H1 (cell line): ENCODE data around the gene PLCB3. TPM values are rescaled to one million over a fixed set of nuclear protein-coding genes. Genes with fewer than 3 reads are reported as not detected.

ENCODE experiments used
- CTCF ChIA-PET: fragments of 300-600 bp; sonication (Branson Sonifier 250); formaldehyde crosslinking; loops from one replicate; lab custom pipeline; 2021; ENCODE audit not compliant: partially characterized antibody; lab: Charles Lee
- POLR2A ChIA-PET: fragments of 300-600 bp; sonication (Branson Sonifier 250); formaldehyde crosslinking; loops from one replicate; lab custom pipeline; 2021; ENCODE audit warnings: inconsistent platforms; ENCODE audit not compliant: partially characterized antibody; lab: Charles Lee
- DNase-seq, 2 experiments: peaks; one replicate each; pipeline versions ENCODE4 v3.0.0 to v3.0.0-alpha.2; 2010 to 2022; ENCODE audit warnings: low spot score in 2 of 2, low read depth in 1 of 2, mixed read lengths in 1 of 2
- FAIRE-seq: peaks from 2 replicates; lab custom pipeline; 2011; peaks lifted over from hg19 to GRCh38; lab: Jason Lieb, UNC
- H2AFZ ChIP-seq: 2 replicates; pipeline ENCODE4 v1.8.1; 2012; ENCODE audit warnings: low read length, inconsistent platforms
- H2AK5ac ChIP-seq: 2 replicates; pipeline ENCODE4 v1.6.1; 2013; ENCODE audit warnings: low read depth, low read length
- H2BK120ac ChIP-seq: replicated peaks from 2 replicates; pipeline ENCODE3; 2013; ENCODE audit warnings: low read depth, low read length, inconsistent platforms
- H2BK12ac ChIP-seq: 2 replicates; pipeline ENCODE4 v1.6.1; 2013; ENCODE audit warnings: low read depth, low read length
- H2BK15ac ChIP-seq: 2 replicates; pipeline ENCODE4 v1.6.1; 2013; ENCODE audit warnings: low read length
- H2BK20ac ChIP-seq: 2 replicates; pipeline ENCODE4 v1.6.1; 2013; ENCODE audit warnings: low read length
- H2BK5ac ChIP-seq: 2 replicates; pipeline ENCODE4 v1.6.1; 2013; ENCODE audit warnings: low read depth, low read length
- H3K14ac ChIP-seq: 2 replicates; pipeline ENCODE4 v1.6.1; 2013; ENCODE audit warnings: inconsistent platforms; ENCODE audit not compliant: insufficient read length
- H3K18ac ChIP-seq: 2 replicates; pipeline ENCODE4 v1.6.1; 2013; ENCODE audit warnings: low read length; ENCODE audit errors: extremely low read depth
- H3K23ac ChIP-seq: 2 replicates; pipeline ENCODE4 v1.6.1; 2013; ENCODE audit warnings: inconsistent platforms; ENCODE audit not compliant: insufficient read length
- H3K23me2 ChIP-seq: 2 replicates; pipeline ENCODE4 v1.6.1; 2013; ENCODE audit warnings: low read depth, low read length
- H3K27ac ChIP-seq: 2 replicates; pipeline ENCODE4 v1.6.1; 2011; ENCODE audit warnings: low read depth, low read length, inconsistent platforms
- H3K27me3 ChIP-seq, 4 experiments: replicated peaks in 1 of 4; 1 replicate in 1 of 4; 2 replicates in 3 of 4; pipeline versions ENCODE4 v1.6.1 to v1.8.1; 2011 to 2013; ENCODE audit warnings: low read length in 3 of 4, mild to moderate bottlenecking in 3 of 4, inconsistent platforms in 2 of 4, mixed read lengths in 2 of 4, moderate library complexity in 1 of 4; ENCODE audit not compliant: control insufficient read depth in 3 of 4, insufficient read depth in 3 of 4; ENCODE audit errors: extremely low read depth in 1 of 4
- H3K36me3 ChIP-seq, 4 experiments: 2 replicates each; pipeline versions ENCODE4 v1.6.1 to v1.8.1; 2011 to 2013; ENCODE audit warnings: mild to moderate bottlenecking in 4 of 4, low read length in 3 of 4, moderate library complexity in 2 of 4, control low read depth in 1 of 4, inconsistent platforms in 1 of 4; ENCODE audit not compliant: insufficient read depth in 4 of 4, control insufficient read depth in 2 of 4
- H3K4ac ChIP-seq: replicated peaks from 2 replicates; pipeline ENCODE3; 2013; ENCODE audit warnings: low read length, low read depth, mixed read lengths, inconsistent platforms; ENCODE audit not compliant: insufficient read length
- H3K4me1 ChIP-seq, 4 experiments: replicated peaks in 1 of 4; 1 replicate in 1 of 4; 2 replicates in 3 of 4; pipeline versions ENCODE4 v1.6.1 to v1.8.1; 2011 to 2013; ENCODE audit warnings: low read length in 3 of 4, inconsistent platforms in 2 of 4, mixed read lengths in 1 of 4; ENCODE audit not compliant: insufficient read depth in 4 of 4, control insufficient read depth in 3 of 4
- H3K4me2 ChIP-seq, 2 experiments: 2 replicates each; pipeline versions ENCODE4 v1.6.1 to v1.8.1; 2011 to 2013; ENCODE audit warnings: low read depth in 2 of 2, low read length in 2 of 2, control low read depth in 1 of 2, inconsistent platforms in 1 of 2, mild to moderate bottlenecking in 1 of 2; ENCODE audit not compliant: insufficient read depth in 1 of 2
- H3K4me3 ChIP-seq, 4 experiments: fragments of 200-600, 300-600 bp in 1 of 4; sonication (generic), shearing (Covaris generic), sonication (Bioruptor Twin) in 1 of 4; 2 replicates each; pipeline versions ENCODE4 v1.5.1 to v1.8.1; 2011 to 2016; ENCODE audit warnings: low read length in 4 of 4, low read depth in 3 of 4, control low read depth in 2 of 4, inconsistent platforms in 2 of 4, mild to moderate bottlenecking in 2 of 4, mixed read lengths in 1 of 4, moderate library complexity in 1 of 4; ENCODE audit not compliant: insufficient read depth in 2 of 4; ENCODE audit errors: extremely low read depth in 1 of 4
- H3K56ac ChIP-seq: replicated peaks from 2 replicates; pipeline ENCODE3; 2013; ENCODE audit warnings: low read depth, mild to moderate bottlenecking, mixed read lengths, low read length, inconsistent platforms; ENCODE audit not compliant: insufficient read length
- H3K79me1 ChIP-seq: 2 replicates; pipeline ENCODE4 v1.6.1; 2013; ENCODE audit warnings: low read depth, low read length, control low read depth
- H3K79me2 ChIP-seq, 2 experiments: 2 replicates each; pipeline versions ENCODE4 v1.6.1 to v1.8.1; 2012 to 2013; ENCODE audit warnings: low read length in 2 of 2, mild to moderate bottlenecking in 2 of 2, inconsistent platforms in 1 of 2; ENCODE audit not compliant: insufficient read depth in 2 of 2, control insufficient read depth in 1 of 2
- H3K9ac ChIP-seq, 4 experiments: replicated peaks in 1 of 4; 1 replicate in 1 of 4; 2 replicates in 3 of 4; pipeline versions ENCODE4 v1.6.1 to v1.8.1; 2011 to 2013; ENCODE audit warnings: low read depth in 3 of 4, low read length in 3 of 4, control low read depth in 2 of 4, mild to moderate bottlenecking in 2 of 4, moderate library complexity in 2 of 4, inconsistent platforms in 1 of 4; ENCODE audit errors: extremely low read depth in 1 of 4
- H3K9me3 ChIP-seq, 2 experiments: 2 replicates each; pipeline versions ENCODE4 v1.6.1 to v1.8.1; 2012 to 2013; ENCODE audit warnings: mild to moderate bottlenecking in 2 of 2, moderate library complexity in 2 of 2, control low read depth in 1 of 2, inconsistent platforms in 1 of 2, low read depth in 1 of 2, low read length in 1 of 2, mixed read lengths in 1 of 2; ENCODE audit not compliant: insufficient read depth in 2 of 2
- H4K20me1 ChIP-seq, 2 experiments: replicated peaks in 1 of 2; 2 replicates each; pipeline versions ENCODE3 to v1.8.1; 2011 to 2013; ENCODE audit warnings: inconsistent platforms in 2 of 2, low read length in 2 of 2, mild to moderate bottlenecking in 1 of 2; ENCODE audit not compliant: insufficient read depth in 2 of 2, control insufficient read depth in 1 of 2
- H4K5ac ChIP-seq: 2 replicates; pipeline ENCODE4 v1.6.1; 2013; ENCODE audit warnings: low read length, low read depth, mixed read lengths, inconsistent platforms; ENCODE audit not compliant: insufficient read length
- H4K8ac ChIP-seq: 2 replicates; pipeline ENCODE4 v1.8.0; 2013; ENCODE audit warnings: mild to moderate bottlenecking, moderate library complexity, low read length, inconsistent platforms; ENCODE audit not compliant: insufficient read depth; ENCODE audit errors: extremely low read depth
- H4K91ac ChIP-seq: replicated peaks from 2 replicates; pipeline ENCODE3; 2013; ENCODE audit warnings: low read length, mixed read lengths, inconsistent platforms; ENCODE audit not compliant: insufficient read length
- CTBP2 ChIP-seq: IDR thresholded peaks from 2 replicates; pipeline ENCODE4 v1.7.0; 2011; ENCODE audit warnings: borderline replicate concordance, mild to moderate bottlenecking, moderate library complexity, mixed read lengths, low read length; ENCODE audit not compliant: insufficient read depth, insufficient read length
- KDM4A ChIP-seq: IDR thresholded peaks from one replicate; pipeline ENCODE4 v1.7.1; 2012; ENCODE audit warnings: low read depth, mild to moderate bottlenecking, moderate library complexity, low read length, inconsistent platforms; ENCODE audit not compliant: severe bottlenecking
- NANOG ChIP-seq: IDR thresholded peaks from 2 replicates; pipeline ENCODE4 v1.6.1; 2011; ENCODE audit warnings: low read length, low read depth, mild to moderate bottlenecking, inconsistent platforms; ENCODE audit not compliant: insufficient read depth, poor library complexity, severe bottlenecking
- WGBS, 2 experiments: shearing (Covaris generic) in 1 of 2; methylation state at CpG; one replicate each; pipeline versions ENCODE4 v1.1.6 to v1.1.7; 2013 to 2015; ENCODE audit warnings: low lambda C conversion rate in 2 of 2, mixed read lengths in 2 of 2, inconsistent platforms in 1 of 2, low coverage in 1 of 2, missing lambda C conversion rate in 1 of 2; ENCODE audit not compliant: insufficient replicate concordance in 2 of 2, insufficient coverage in 1 of 2, insufficient read length in 1 of 2; ENCODE audit errors: extremely low coverage in 1 of 2, missing lambda C conversion rate in 1 of 2; 5-methylcytosine and 5-hydroxymethylcytosine counted together
- polyA plus RNA-seq, 7 experiments: library from polyadenylated mRNA; depleted of rRNA in 3 of 7; stranded (reverse) in 5 of 7; unstranded in 2 of 7; fragments of >200 nt in 5 of 7; fragments of 200-250 nt in 2 of 7; gene quantifications; 1 replicate in 5 of 7; 2 replicates in 1 of 7; 4 replicates in 1 of 7; pipeline versions ENCODE4 v1.2.1 to v1.2.3, GENCODE V29; 2011 to 2013; ENCODE audit warnings: missing spikeins in 2 of 7, mixed read lengths in 2 of 7
- total RNA-seq: library from RNA; stranded (reverse); fragmentation: NEBNext Ultra II Directional; extraction: Animal tissue kit (Norgen Biotek cat#: 25700); gene quantifications from 2 replicates; pipeline ENCODE4 v1.2.1, GENCODE V29; 2021

PLCB3 gene
- total and polyA plus RNA-seq, 2 of the 8 experiments (the other 6 are each of a cell fraction or from before 2014, with no cell fraction given): 47.2 to 104 TPM

DNA sequence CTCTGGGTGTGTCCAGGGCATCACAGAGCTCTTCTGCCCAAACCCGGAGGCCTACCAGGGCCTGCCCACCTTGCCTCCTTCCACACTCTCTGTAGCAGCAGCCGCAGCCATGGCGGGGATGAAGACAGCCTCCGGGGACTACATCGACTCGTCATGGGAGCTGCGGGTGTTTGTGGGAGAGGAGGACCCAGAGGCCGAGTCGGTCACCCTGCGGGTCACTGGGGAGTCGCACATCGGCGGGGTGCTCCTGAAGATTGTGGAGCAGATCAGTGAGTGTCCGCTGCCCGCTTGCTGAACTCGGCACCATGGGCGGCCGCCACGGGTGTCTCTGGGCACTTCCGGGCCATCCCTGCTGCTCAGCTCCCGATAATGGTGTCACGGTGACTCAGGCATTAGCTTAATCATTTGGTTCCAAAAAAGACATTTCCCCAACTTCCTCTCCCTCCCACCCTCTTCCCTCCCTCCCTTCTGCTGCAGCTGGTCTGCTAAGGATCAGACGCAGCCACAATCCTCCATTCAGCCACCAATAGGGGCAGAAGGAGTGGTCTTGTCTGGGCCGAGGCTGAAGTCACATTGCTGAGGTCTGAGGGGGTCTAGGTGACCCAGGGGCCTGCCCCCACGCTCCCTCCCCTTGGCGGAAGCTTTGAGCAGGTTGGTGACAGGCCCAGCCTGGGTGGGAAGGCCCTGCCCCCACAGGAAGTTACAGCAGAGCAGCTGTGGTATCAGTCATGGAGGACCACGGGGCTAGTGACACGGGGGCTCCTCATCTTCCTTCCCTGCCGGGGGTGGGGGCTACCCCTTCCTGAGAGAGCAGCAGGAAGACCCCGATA, 43.9 kb upstream of the PLCB3 start:
- ChIA-PET POLR2A (interaction anchor here (0.7 to 18.4 kb wide), 15 partner anchors 12 to 444 kb away, joined by 3 to 253 read pairs (median 4); partner anchors contain the start of genes ESRRA, GPR137, NUDT22 and PLCB3), CTCF (interaction anchor here (0.7 to 7.4 kb wide), 16 partner anchors 8 to 242 kb away, joined by 3 to 68 read pairs (median 12); partner anchors contain the start of genes DNAJC4, NUDT22, PLCB3 and TRPT1)
- Histone ChIP-seq H3K4me3 (no peak overlapping the region), H3K23ac (no peak overlapping the region), H3K56ac (no peak overlapping the region), H2BK5ac (no peak overlapping the region), H4K91ac (no peak overlapping the region), H3K9ac (no peak overlapping the region), H3K14ac (no peak overlapping the region), H3K4me1 (peaks cover 0 to 5% (median 0%) of the 10 kb centered on the region in 4 experiments; a peak in 3 of 7 replicates), H2BK15ac (no peak overlapping the region), H3K79me2 (no peaks in the 10 kb centered on the region), H2BK120ac (no peak overlapping the region), H4K8ac (peak overlapping the region; percentile 76; the same call in 1 of the 2 replicates), H3K4ac (no peak overlapping the region), H3K79me1 (no peaks in the 10 kb centered on the region), H3K36me3 (peaks cover 24 to 40% (median 32%) of the 10 kb centered on the region in 4 experiments), H4K20me1 (peaks cover 5 to 14% of the 10 kb centered on the region in 2 experiments), H3K23me2 (no peaks in the 10 kb centered on the region), H2AK5ac (no peak overlapping the region), H3K9me3 (no peaks in the 10 kb centered on the region), H2BK20ac (no peak overlapping the region), H3K4me2 (no peak overlapping the region), H3K18ac (no peak overlapping the region), H2BK12ac (no peak overlapping the region), H2AFZ (no peak overlapping the region), H4K5ac (no peak overlapping the region), H3K27ac (no peak overlapping the region), H3K27me3 (no peaks in the 10 kb centered on the region; a peak in 1 of 7 replicates)
- WGBS, 2 experiments: 95% methylated on average over 18 of the region's 30 CpGs; no CpG with 5 or more reads in 1 of the 2 experiments
- DNase-seq: no peak
- FAIRE-seq: no peak
- TF ChIP-seq NANOG: no peak
- TF ChIP-seq CTBP2: no peak
- TF ChIP-seq KDM4A: no peak
